Measurements from ENCODE around the gene CEP192.

Gene CEP192

DNA sequence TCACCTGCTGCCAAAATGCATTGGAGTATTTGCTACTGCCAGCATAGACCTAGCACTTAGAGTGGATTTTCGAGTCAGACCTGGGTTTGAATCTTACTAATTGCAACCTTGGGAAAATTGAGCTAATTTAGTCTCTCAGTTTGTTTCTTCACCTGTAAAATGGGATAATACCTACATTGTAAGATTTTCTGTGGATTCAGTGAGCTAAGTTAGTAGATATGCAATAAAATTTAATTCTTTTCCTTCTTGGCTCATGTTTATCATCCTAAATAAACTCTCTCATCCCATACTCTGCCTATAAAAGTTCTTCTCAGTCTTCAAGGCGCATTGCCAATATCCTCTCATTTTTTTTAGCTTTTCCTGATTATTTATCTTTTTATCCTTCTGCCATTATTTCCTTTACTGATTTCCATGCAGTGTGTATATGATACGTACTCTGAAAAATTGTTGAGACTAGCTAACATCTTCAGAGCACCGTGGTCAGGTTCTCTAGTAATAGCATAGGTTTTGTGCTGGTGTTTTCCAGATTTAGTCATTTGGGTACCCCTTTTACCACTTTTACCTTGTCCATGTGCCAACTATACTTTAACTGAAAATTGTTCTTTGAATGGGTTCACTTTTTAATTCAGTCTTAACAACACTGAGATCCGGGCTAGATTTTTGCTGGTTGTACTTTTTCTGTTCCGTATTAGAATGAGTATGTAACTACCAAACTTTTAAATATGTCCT, 7.3 kb downstream of the CEP192 start:
- no peak overlapping the region for H3K9ac ChIP-seq
- H3K4me2 ChIP-seq = no peak overlapping the region
- H2AFZ ChIP-seq (ENCODE audit: low read depth) = no peak overlapping the region
- peaks cover 48% of the 10 kb centered on the region for H3K79me2 ChIP-seq (ENCODE audit: insufficient read depth, low read depth)
- peaks cover 32% of the 10 kb centered on the region for H3K4me1 ChIP-seq (ENCODE audit: low read depth, poor library complexity, severe bottlenecking)
- TF ChIP-seq, protein P1, sequence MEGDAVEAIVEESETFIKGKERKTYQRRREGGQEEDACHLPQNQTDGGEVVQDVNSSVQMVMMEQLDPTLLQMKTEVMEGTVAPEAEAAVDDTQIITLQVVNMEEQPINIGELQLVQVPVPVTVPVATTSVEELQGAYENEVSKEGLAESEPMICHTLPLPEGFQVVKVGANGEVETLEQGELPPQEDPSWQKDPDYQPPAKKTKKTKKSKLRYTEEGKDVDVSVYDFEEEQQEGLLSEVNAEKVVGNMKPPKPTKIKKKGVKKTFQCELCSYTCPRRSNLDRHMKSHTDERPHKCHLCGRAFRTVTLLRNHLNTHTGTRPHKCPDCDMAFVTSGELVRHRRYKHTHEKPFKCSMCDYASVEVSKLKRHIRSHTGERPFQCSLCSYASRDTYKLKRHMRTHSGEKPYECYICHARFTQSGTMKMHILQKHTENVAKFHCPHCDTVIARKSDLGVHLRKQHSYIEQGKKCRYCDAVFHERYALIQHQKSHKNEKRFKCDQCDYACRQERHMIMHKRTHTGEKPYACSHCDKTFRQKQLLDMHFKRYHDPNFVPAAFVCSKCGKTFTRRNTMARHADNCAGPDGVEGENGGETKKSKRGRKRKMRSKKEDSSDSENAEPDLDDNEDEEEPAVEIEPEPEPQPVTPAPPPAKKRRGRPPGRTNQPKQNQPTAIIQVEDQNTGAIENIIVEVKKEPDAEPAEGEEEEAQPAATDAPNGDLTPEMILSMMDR (conservative IDR thresholded peaks at IDR 0.05; ENCODE audit: low read depth, low read length) = no peak
- H3K27ac ChIP-seq = no peak overlapping the region
- no peaks in the 10 kb centered on the region; the same call in 1 of the 2 replicates for H3K36me3 ChIP-seq (ENCODE audit: insufficient read depth)
- H3K4me3 ChIP-seq (IDR thresholded peaks at IDR 0.05; ENCODE audit: insufficient read depth, low read depth, low read length) = no peak overlapping the region
- H3K27me3 ChIP-seq (ENCODE audit: insufficient read depth, low read depth) = no peaks in the 10 kb centered on the region
- no peaks in the 10 kb centered on the region; the same call in 1 of the 2 replicates for H4K20me1 ChIP-seq (ENCODE audit: insufficient read depth)

GRCh38 chr18:13003466-13003896, 12.3 kb downstream of the CEP192 start:
- Histone ChIP-seq H3K27me3 (ENCODE audit: insufficient read depth, low read depth) (no peaks in the 10 kb centered on the region), H4K20me1 (ENCODE audit: insufficient read depth) (no peaks in the 10 kb centered on the region), H3K36me3 (ENCODE audit: insufficient read depth) (no peaks in the 10 kb centered on the region; the same call in 1 of the 2 replicates), H3K4me1 (ENCODE audit: low read depth, poor library complexity, severe bottlenecking) (peaks cover 24% of the 10 kb centered on the region), H3K79me2 (ENCODE audit: insufficient read depth, low read depth) (peaks cover 13% of the 10 kb centered on the region; the same call in 1 of the 2 replicates), H3K9ac (no peak overlapping the region), H3K4me3 (IDR thresholded peaks at IDR 0.05; ENCODE audit: insufficient read depth, low read depth, low read length) (no peak overlapping the region), H2AFZ (ENCODE audit: low read depth) (no peak overlapping the region), H3K27ac (no peak overlapping the region), H3K4me2 (no peak overlapping the region)
- TF ChIP-seq, protein P1 (conservative IDR thresholded peaks at IDR 0.05; ENCODE audit: low read depth, low read length) = peak; percentile 58

- H3K36me3 ChIP-seq (ENCODE audit: insufficient read depth) = no peaks in the 10 kb centered on the region; the same call in 1 of the 2 replicates
- no peak overlapping the region for H2AFZ ChIP-seq (ENCODE audit: low read depth)
- TF ChIP-seq, protein P1 (conservative IDR thresholded peaks at IDR 0.05; ENCODE audit: low read depth, low read length) = no peak
- H3K27me3 ChIP-seq (ENCODE audit: insufficient read depth, low read depth) = no peaks in the 10 kb centered on the region
- H3K27ac ChIP-seq = no peak overlapping the region
- no peak overlapping the region for H3K4me3 ChIP-seq (IDR thresholded peaks at IDR 0.05; ENCODE audit: insufficient read depth, low read depth, low read length)
- H3K9ac ChIP-seq = no peak overlapping the region
- peaks cover 20% of the 10 kb centered on the region for H3K4me1 ChIP-seq (ENCODE audit: low read depth, poor library complexity, severe bottlenecking)
- H3K4me2 ChIP-seq = no peak overlapping the region
- no peaks in the 10 kb centered on the region for H4K20me1 ChIP-seq (ENCODE audit: insufficient read depth)
- peaks cover 13% of the 10 kb centered on the region; the same call in 1 of the 2 replicates for H3K79me2 ChIP-seq (ENCODE audit: insufficient read depth, low read depth)
Measured at GRCh38 chr18:13004396-13004795, 13.2 kb downstream of the CEP192 start.

DNA sequence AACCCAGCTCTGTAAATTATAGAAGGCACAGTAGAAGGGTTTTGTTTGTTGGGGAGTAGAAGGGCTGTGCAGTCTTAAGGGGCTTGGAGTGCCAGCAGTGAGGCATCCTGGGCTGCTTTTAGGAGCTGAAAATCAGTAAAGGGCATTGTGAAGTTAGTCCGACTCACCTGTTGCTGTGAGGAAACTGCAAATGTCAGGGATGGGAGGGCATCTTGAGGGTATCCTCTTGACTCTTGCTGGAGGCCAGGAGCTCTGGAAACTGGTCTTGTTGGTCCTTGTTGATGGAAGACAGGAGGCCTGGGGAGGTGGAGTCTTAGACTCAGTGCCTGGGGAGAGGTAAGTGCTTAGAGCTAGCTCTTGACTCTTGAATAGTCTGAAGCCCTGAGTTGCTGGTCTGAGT, 14.1 kb downstream of the CEP192 start:
- H3K4me1 ChIP-seq (ENCODE audit: low read depth, poor library complexity, severe bottlenecking) = peaks cover 12% of the 10 kb centered on the region
- H3K9ac ChIP-seq = no peak overlapping the region
- H3K36me3 ChIP-seq (ENCODE audit: insufficient read depth) = peaks cover 4% of the 10 kb centered on the region; the same call in 1 of the 2 replicates
- no peak overlapping the region for H3K4me3 ChIP-seq (IDR thresholded peaks at IDR 0.05; ENCODE audit: insufficient read depth, low read depth, low read length)
- peaks cover 13% of the 10 kb centered on the region; the same call in 1 of the 2 replicates for H3K79me2 ChIP-seq (ENCODE audit: insufficient read depth, low read depth)
- H3K4me2 ChIP-seq = no peak overlapping the region
- no peaks in the 10 kb centered on the region for H4K20me1 ChIP-seq (ENCODE audit: insufficient read depth)
- H2AFZ ChIP-seq (ENCODE audit: low read depth) = no peak overlapping the region
- no peak overlapping the region for H3K27ac ChIP-seq
- TF ChIP-seq, protein P1 (conservative IDR thresholded peaks at IDR 0.05; ENCODE audit: low read depth, low read length) = no peak
- H3K27me3 ChIP-seq (ENCODE audit: insufficient read depth, low read depth) = no peaks in the 10 kb centered on the region

All from KMS-11 (cell line).